ENCODE results near the gene CBFA2T3.

Gene CBFA2T3

DNA sequence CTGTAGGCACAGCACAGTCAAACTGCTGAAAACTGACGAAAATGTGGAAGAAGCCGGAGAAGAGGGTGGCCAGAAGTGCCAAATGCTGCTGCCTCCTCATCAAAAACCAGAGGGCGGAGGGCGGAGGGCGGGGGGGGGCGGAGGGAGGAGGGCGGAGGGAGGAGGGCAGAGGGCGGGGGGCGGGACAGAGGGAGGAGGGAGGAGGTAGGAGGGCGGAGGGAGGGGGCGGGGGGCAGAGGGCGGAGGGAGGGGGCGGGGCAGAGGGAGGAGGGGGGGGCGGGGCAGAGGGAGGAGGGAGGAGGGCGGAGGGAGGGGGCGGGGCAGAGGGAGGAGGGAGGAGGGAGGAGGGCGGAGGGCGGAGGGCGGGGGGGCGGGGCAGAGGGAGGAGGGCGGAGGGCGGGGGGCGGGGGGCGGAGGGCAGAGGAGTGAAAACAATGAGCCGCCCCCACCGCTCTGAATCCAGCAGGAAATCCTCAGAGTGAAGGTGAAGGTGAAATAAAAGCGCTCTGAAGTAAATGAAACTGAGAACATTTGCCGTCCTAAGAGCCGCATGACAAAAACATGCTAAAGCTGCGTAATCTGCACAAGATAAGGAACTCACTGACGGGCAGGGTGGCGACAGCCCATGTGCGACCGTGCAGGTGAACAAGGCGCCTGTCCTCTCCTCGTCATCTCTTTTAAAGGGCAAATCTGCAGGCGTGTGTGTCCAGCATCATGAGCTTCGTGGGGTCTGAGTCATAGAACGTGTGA lies 22.6 kb upstream of the CBFA2T3 start:
- DNase-seq (ENCODE audit: low read depth): no peak
- H3K4me3 ChIP-seq (ENCODE audit: low read length): no peak overlapping the region
- TF ChIP-seq, protein P1, sequence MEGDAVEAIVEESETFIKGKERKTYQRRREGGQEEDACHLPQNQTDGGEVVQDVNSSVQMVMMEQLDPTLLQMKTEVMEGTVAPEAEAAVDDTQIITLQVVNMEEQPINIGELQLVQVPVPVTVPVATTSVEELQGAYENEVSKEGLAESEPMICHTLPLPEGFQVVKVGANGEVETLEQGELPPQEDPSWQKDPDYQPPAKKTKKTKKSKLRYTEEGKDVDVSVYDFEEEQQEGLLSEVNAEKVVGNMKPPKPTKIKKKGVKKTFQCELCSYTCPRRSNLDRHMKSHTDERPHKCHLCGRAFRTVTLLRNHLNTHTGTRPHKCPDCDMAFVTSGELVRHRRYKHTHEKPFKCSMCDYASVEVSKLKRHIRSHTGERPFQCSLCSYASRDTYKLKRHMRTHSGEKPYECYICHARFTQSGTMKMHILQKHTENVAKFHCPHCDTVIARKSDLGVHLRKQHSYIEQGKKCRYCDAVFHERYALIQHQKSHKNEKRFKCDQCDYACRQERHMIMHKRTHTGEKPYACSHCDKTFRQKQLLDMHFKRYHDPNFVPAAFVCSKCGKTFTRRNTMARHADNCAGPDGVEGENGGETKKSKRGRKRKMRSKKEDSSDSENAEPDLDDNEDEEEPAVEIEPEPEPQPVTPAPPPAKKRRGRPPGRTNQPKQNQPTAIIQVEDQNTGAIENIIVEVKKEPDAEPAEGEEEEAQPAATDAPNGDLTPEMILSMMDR (conservative IDR thresholded peaks at IDR 0.05; ENCODE audit: low read depth, low read length): no peak

- no peak for DNase-seq (ENCODE audit: low read depth)
- TF ChIP-seq, protein P1 (conservative IDR thresholded peaks at IDR 0.05; ENCODE audit: low read depth, low read length): no peak
These were observed 18.9 kb upstream of the CBFA2T3 start for GRCh38 chr16:88995746-88996535.

GRCh38 chr16:88995194-88995593 lies 18.2 kb upstream of the CBFA2T3 start:
- TF ChIP-seq, protein P1 (conservative IDR thresholded peaks at IDR 0.05; ENCODE audit: low read depth, low read length): no peak
- no peak for DNase-seq (ENCODE audit: low read depth)
- H3K4me3 ChIP-seq (ENCODE audit: low read length): no peak overlapping the region

More at GRCh38 chr16:88995746-88996535, 18.9 kb upstream of the CBFA2T3 start:
- H3K4me3 ChIP-seq (ENCODE audit: low read length): no peak overlapping the region

DNA sequence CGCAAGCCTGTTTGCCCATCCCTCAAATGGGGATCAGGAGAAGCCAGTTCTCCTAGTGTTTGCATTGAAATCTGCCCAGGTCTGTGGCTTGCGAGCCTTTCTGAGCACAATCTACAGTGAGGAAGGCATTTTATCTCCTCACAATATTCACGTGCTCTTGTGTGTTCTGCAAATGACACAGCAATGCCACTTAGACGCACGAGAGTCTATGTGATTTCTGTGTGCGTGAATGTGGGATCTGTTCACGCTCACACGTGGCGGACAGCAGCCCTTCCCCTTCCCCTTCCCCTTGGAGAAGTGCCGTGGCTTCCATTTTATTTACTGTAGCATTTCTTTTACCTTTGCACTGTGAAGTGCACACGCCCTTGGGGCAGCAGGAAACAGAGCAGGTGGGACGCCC lies 17.7 kb upstream of the CBFA2T3 start:
- no peak for DNase-seq (ENCODE audit: low read depth)
- no peak overlapping the region for H3K4me3 ChIP-seq (ENCODE audit: low read length)
- TF ChIP-seq, protein P1 (conservative IDR thresholded peaks at IDR 0.05; ENCODE audit: low read depth, low read length): no peak

GRCh38 chr16:88993946-88994600 lies 17.1 kb upstream of the CBFA2T3 start:
- no peak for DNase-seq (ENCODE audit: low read depth)
- H3K4me3 ChIP-seq (ENCODE audit: low read length): no peak overlapping the region
- TF ChIP-seq, protein P1 (conservative IDR thresholded peaks at IDR 0.05; ENCODE audit: low read depth, low read length): no peak

DNA sequence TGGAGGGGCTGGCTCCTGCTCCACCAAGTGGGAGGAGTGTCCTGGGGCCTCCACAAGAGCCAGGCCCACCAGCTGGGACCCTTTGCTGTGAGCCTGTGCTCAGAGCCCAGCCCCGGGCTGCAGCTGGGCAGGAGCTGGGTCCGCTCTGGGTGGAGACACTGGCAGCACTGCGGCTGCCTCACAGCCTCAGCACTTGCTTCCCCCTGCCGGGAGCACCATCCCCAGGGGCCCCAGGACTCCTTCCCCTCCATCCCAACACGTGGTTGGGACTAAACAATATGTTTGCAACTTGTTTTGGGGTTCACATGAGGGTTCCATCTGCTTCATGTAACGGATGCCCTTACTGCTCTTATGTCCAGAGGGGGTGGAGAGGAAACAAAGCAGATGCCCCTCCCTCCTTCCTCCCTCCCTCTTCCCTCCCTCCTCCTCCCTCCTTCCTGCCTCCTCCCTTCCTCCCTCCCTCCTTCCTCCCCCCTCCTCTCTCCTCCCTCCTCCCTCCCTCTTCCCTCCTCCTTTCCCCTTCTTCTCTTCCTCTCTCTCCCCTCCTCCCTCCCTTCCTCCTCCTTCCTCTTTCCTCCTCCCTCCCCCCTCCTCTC lies 16.3 kb upstream of the CBFA2T3 start:
- H3K4me3 ChIP-seq (ENCODE audit: low read length): no peak overlapping the region
- DNase-seq (ENCODE audit: low read depth): no peak
- TF ChIP-seq, protein P1 (conservative IDR thresholded peaks at IDR 0.05; ENCODE audit: low read depth, low read length): no peak

All from retinal pigment epithelial cell (primary cell).